Endothelial cell of umbilical vein (primary cell): ENCODE data around the gene SH3D19.

Experiments used
- CTCF ChIP-seq, 2 donors: IDR thresholded peaks; 1 replicate in 1 of 2; 2 replicates in 1 of 2; pipeline ENCODE4 v1.5.1; 2011; ENCODE audit warnings: low read length in 2 of 2, mild to moderate bottlenecking in 2 of 2, moderate library complexity in 2 of 2, control low read depth in 1 of 2, inconsistent platforms in 1 of 2, low read depth in 1 of 2; ENCODE audit not compliant: insufficient read depth in 1 of 2; ENCODE audit errors: extremely low read depth in 1 of 2
- EZH2 ChIP-seq: IDR thresholded peaks from 2 replicates; pipeline ENCODE4 v1.6.1; 2012; ENCODE audit warnings: borderline replicate concordance, low read depth, mild to moderate bottlenecking, moderate library complexity, low read length, inconsistent platforms; ENCODE audit not compliant: severe bottlenecking
- FOS ChIP-seq: IDR thresholded peaks from 2 replicates; pipeline ENCODE4 v1.6.1; 2011; ENCODE audit warnings: mild to moderate bottlenecking, low read length, moderate library complexity, borderline replicate concordance; ENCODE audit not compliant: insufficient read depth
- GATA2 ChIP-seq: IDR thresholded peaks from 2 replicates; pipeline ENCODE4 v1.7.0; 2011; ENCODE audit warnings: low read depth, mild to moderate bottlenecking, moderate library complexity, mixed read lengths, low read length; ENCODE audit not compliant: insufficient read length, insufficient read depth
- JUN ChIP-seq: IDR thresholded peaks from 2 replicates; pipeline ENCODE4 v1.6.1; 2011; ENCODE audit warnings: borderline replicate concordance, low read depth; ENCODE audit not compliant: insufficient read length, insufficient read depth
- MAX ChIP-seq: IDR thresholded peaks from 2 replicates; pipeline ENCODE4 v1.6.1; 2011; ENCODE audit not compliant: insufficient read depth, insufficient read length
- MYC ChIP-seq: IDR thresholded peaks from one replicate; pipeline ENCODE4 v1.6.1; 2011; ENCODE audit warnings: mild to moderate bottlenecking, low read depth, low read length
- POLR2A ChIP-seq: IDR thresholded peaks from 2 replicates; pipeline ENCODE4 v1.6.1; 2012; ENCODE audit warnings: low read depth, mild to moderate bottlenecking, control low read depth, low read length
- POLR2AphosphoS5 ChIP-seq: IDR thresholded peaks from 2 replicates; pipeline ENCODE4 v1.6.1; 2012; ENCODE audit warnings: low read depth, mild to moderate bottlenecking, control low read depth, low read length, moderate library complexity; ENCODE audit not compliant: insufficient read depth

GRCh38 chr4:151142758-151143157, 182.6 kb downstream of the SH3D19 start:
- TF ChIP-seq POLR2A, result no peak
- TF ChIP-seq EZH2, result no peak
- TF ChIP-seq CTCF (IDR thresholded peaks at IDR 0.05; ENCODE audit: extremely low read depth in 1 of 2, insufficient read depth in 1 of 2, low read depth in 1 of 2, low read length in 2 of 2), result no peak
- no peak for TF ChIP-seq POLR2AphosphoS5
- no peak for TF ChIP-seq MYC
- TF ChIP-seq MAX, result no peak
- TF ChIP-seq JUN, result no peak
- no peak for TF ChIP-seq FOS
- no peak for TF ChIP-seq GATA2
